MM.1S (cell line): ENCODE measurements around the gene NMNAT3.

ENCODE experiments used
- CTCF ChIP-seq: fragments of 300-600 bp; sonication (generic); IDR thresholded peaks from 2 replicates; pipeline ENCODE4 v1.5.1; 2016; ENCODE audit warnings: antibody characterized with exemption, low read length, mixed read lengths
- EZH2 ChIP-seq: fragments of 300-600 bp; sonication (generic); optimal IDR thresholded peaks from 2 replicates; pipeline ENCODE3; 2017; ENCODE audit warnings: low read depth, mild to moderate bottlenecking, antibody characterized with exemption, low read length, mixed read lengths

- TF ChIP-seq EZH2: no peak
- no peak for TF ChIP-seq CTCF
Measured at GRCh38 chr3:139601191-139601961, 76.4 kb downstream of the NMNAT3 start.
